Ovary (tissue), 9 donors: Measurements from ENCODE around the gene REC114. TPM values are rescaled to one million over a fixed set of nuclear protein-coding genes. Genes with fewer than 3 reads are reported as not detected.

Source experiments
- DNase-seq, 5 donors: peaks; one replicate each; pipeline ENCODE4 v3.0.0-alpha.2; 2019 to 2020
- H3K27ac ChIP-seq, 2 donors: fragments of 200-600 bp; one replicate each; pipeline versions ENCODE4 v1.5.1 to v1.8.0; 2019 to 2022
- H3K27me3 ChIP-seq: fragments of 200-600 bp; one replicate; pipeline ENCODE4 v1.8.0; 2022
- H3K36me3 ChIP-seq: fragments of 200-600 bp; sonication (generic); one replicate; pipeline ENCODE4 v1.5.1; 2019
- H3K4me1 ChIP-seq: one replicate; pipeline ENCODE4 v1.8.1; 2013; ENCODE audit warnings: mild to moderate bottlenecking, moderate library complexity; ENCODE audit not compliant: insufficient read depth
- H3K4me3 ChIP-seq: fragments of 200-600 bp; sonication (generic); one replicate; pipeline ENCODE4 v1.5.1; 2017
- H3K9me3 ChIP-seq, 2 donors: fragments of 200-600 bp in 1 of 2; sonication (generic) in 1 of 2; one replicate each; pipeline versions ENCODE4 v1.5.1 to v1.8.1; 2013 to 2019; ENCODE audit warnings: mild to moderate bottlenecking in 1 of 2, moderate library complexity in 1 of 2
- CTCF ChIP-seq, 3 donors: fragments of 450-650 bp in 2 of 3; fragments of 200-600 bp in 1 of 3; IDR thresholded peaks; one replicate each; pipeline versions ENCODE4 v1.5.1 to v1.8.0; 2016 to 2022; ENCODE audit warnings: antibody characterized with exemption in 3 of 3, mild to moderate bottlenecking in 1 of 3
- EP300 ChIP-seq: sonication (generic); formaldehyde crosslinking; IDR thresholded peaks from one replicate; pipeline ENCODE4 v1.6.1; 2017; ENCODE audit warnings: antibody characterized with exemption
- POLR2A ChIP-seq: fragments of 450-650 bp; IDR thresholded peaks from one replicate; pipeline ENCODE4 v1.6.1; 2017; ENCODE audit warnings: antibody characterized with exemption, mild to moderate bottlenecking, moderate library complexity
- WGBS, 3 donors: extraction: QIAGEN DNeasy Blood & Tissue Kit in 1 of 3; methylation state at CpG; one replicate each; pipeline versions ENCODE4 v1.1.5 to v1.1.7; 2013 to 2017; 5-methylcytosine and 5-hydroxymethylcytosine counted together
- intact Hi-C, 4 donors: fragments of 100-400 bp; cut with DNase I; formaldehyde crosslinking; loops; one replicate each; pipeline versions ENCODE4 v1.11.0 to v1.15.1; 2022 to 2023
- polyA plus RNA-seq, 2 donors: library from polyadenylated mRNA; stranded (reverse); fragments of 200-250 nt in 1 of 2; fragments of 350-450 nt in 1 of 2; fragmentation: Illumina TruSeq in 1 of 2; extraction: RNeasy Lipid Tissue Mini Kit (QIAGEN cat#74804) in 1 of 2; gene quantifications; one replicate each; pipeline ENCODE4 v1.2.3, GENCODE V29; 2013 to 2014
- total RNA-seq, 7 donors: library from RNA; depleted of rRNA in 2 of 7; stranded (reverse); fragments of >200 nt in 2 of 7; fragmentation: NEBNext Ultra II Directional in 3 of 7; extraction: Animal tissue kit (Norgen Biotek cat#: 25700) in 3 of 7; gene quantifications; one replicate each; pipeline versions ENCODE4 v1.1.0 to v1.2.4, GENCODE V29; 2016 to 2023
- donor health status: DM: no; HTN: no; CAD: no; lungs with moderate emphysema.
- donor health status: DM: no; HTN: no; CAD: no.
- donor health status: Bipolar disorder and iron deficiency.
- donor health status: DM: yes; HTN: yes; CAD: no.
- donor health status: DM: no; HTN: no; CAD: no.
- donor health status: DM: yes; HTN: yes; CAD: no.

Gene REC114
- total and polyA plus RNA-seq, 9 donors: 0.51 TPM; not detected in 8

DNA sequence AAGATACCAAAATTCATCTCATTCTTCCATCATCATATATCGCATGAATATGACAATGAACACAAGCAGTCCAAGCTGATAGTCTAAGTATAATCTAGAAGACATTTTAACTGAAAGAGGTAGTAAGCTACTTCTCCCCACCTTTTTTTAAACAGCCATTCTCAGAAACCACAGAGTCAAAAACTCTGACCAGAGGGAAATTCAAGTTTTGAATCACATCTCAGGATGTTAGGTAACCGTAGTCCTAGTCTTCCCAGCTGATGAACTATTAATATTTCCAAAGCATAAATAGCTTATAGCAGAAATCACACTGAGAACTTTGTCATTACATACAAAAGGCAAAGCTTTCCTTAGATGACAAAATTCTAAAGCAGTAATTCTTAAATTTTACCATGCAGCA is 164.4 kb downstream of the REC114 start:
- Histone ChIP-seq H3K36me3 (no peaks in the 10 kb centered on the region), H3K4me1 (peaks cover 7% of the 10 kb centered on the region), H3K9me3 (no peaks in the 10 kb centered on the region), H3K27me3 (no peaks in the 10 kb centered on the region), H3K27ac (no peak overlapping the region), H3K4me3 (no peak overlapping the region)
- intact Hi-C loops: no loop called here
- TF ChIP-seq POLR2A: no peak
- no peak for TF ChIP-seq EP300
- no peak for TF ChIP-seq CTCF (IDR thresholded peaks at IDR 0.05)
- DNase-seq: no peak
- WGBS, 3 donors: 72 to 83% (median 72%) methylated on average over 2 of the region's 2 CpGs

GRCh38 chr15:73607843-73608242 is 164.9 kb downstream of the REC114 start:
- 17 to 43% (median 30%) methylated on average over 1 of the region's 1 CpG for WGBS, 3 donors

GRCh38 chr15:73608475-73608874 is 165.5 kb downstream of the REC114 start:
- Histone ChIP-seq H3K36me3 (no peaks in the 10 kb centered on the region), H3K27ac (no peak overlapping the region), H3K9me3 (no peaks in the 10 kb centered on the region), H3K4me3 (no peak overlapping the region), H3K4me1 (peaks cover 5% of the 10 kb centered on the region), H3K27me3 (no peaks in the 10 kb centered on the region)
- 76 to 86% (median 85%) methylated on average over 1 of the region's 1 CpG for WGBS, 3 donors
- intact Hi-C loops: no loop called here
- DNase-seq: no peak
- TF ChIP-seq POLR2A (no peak), EP300 (no peak), CTCF (IDR thresholded peaks at IDR 0.05) (no peak)

More at GRCh38 chr15:73607843-73608242, 164.9 kb downstream of the REC114 start:
- Histone ChIP-seq H3K27me3 (no peaks in the 10 kb centered on the region), H3K36me3 (no peaks in the 10 kb centered on the region), H3K4me1 (peaks cover 5% of the 10 kb centered on the region), H3K27ac (no peak overlapping the region), H3K4me3 (no peak overlapping the region), H3K9me3 (no peaks in the 10 kb centered on the region)
- TF ChIP-seq EP300: no peak
- no peak for TF ChIP-seq CTCF (IDR thresholded peaks at IDR 0.05)
- no peak for TF ChIP-seq POLR2A
- DNase-seq: no peak
- intact Hi-C loops: no loop called here

GRCh38 chr15:73608941-73609340 is 166.0 kb downstream of the REC114 start:
- H3K9me3 ChIP-seq: no peaks in the 10 kb centered on the region
- H3K36me3 ChIP-seq: no peaks in the 10 kb centered on the region
- no peak for TF ChIP-seq CTCF (IDR thresholded peaks at IDR 0.05)
- no peak for TF ChIP-seq EP300
- TF ChIP-seq POLR2A: no peak
- intact Hi-C loops: no loop called here
- no peak for DNase-seq
- 48 to 74% (median 53%) methylated on average over 2 of the region's 2 CpGs for WGBS, 3 donors
- H3K4me3 ChIP-seq: no peak overlapping the region
- no peaks in the 10 kb centered on the region for H3K27me3 ChIP-seq
- H3K4me1 ChIP-seq: peaks cover 5% of the 10 kb centered on the region
- no peak overlapping the region for H3K27ac ChIP-seq

Other genes starting within 250 kb of the REC114 start
- gene HCN4, start 74.2 kb upstream of the REC114 start, total RNA-seq: not detected
- gene HCN4, start 74.2 kb upstream of the REC114 start, polyA plus RNA-seq: under 1 TPM in 1 of 2 donors, not detected in 1; 0.03 TPM
- gene NPTN, start 190.2 kb downstream of the REC114 start, total RNA-seq: 10 to 100 TPM; 39.2 to 97.7 (median 80.6) TPM
- 100 to 1,000 TPM in 1 of 2 donors, 10 to 100 TPM in 1; 93.8 to 245 TPM for gene NPTN, start 190.2 kb downstream of the REC114 start, polyA plus RNA-seq
- gene CD276, start 241.2 kb downstream of the REC114 start, total RNA-seq: 10 to 100 TPM; 22.5 to 66.5 (median 53.7) TPM
- 10 to 100 TPM; 38.7 to 69.2 TPM for gene CD276, start 241.2 kb downstream of the REC114 start, polyA plus RNA-seq